Measurements from ENCODE around the gene LUZP4. TPM values are rescaled to one million over a fixed set of nuclear protein-coding genes. Genes with fewer than 3 reads are reported as not detected.
"Not testable (repeated sequence)": the region's sequence is repeated elsewhere in the genome, so short reads cannot be mapped to it uniquely, and the experiment has no call there.

Gene LUZP4
- total and polyA plus RNA-seq, 9 donors = not detected

- no peaks in the 10 kb centered on the region for H3K36me3 ChIP-seq
These were observed 50.0 kb downstream of the LUZP4 start for GRCh38 chrX:115339441-115340025.

DNA sequence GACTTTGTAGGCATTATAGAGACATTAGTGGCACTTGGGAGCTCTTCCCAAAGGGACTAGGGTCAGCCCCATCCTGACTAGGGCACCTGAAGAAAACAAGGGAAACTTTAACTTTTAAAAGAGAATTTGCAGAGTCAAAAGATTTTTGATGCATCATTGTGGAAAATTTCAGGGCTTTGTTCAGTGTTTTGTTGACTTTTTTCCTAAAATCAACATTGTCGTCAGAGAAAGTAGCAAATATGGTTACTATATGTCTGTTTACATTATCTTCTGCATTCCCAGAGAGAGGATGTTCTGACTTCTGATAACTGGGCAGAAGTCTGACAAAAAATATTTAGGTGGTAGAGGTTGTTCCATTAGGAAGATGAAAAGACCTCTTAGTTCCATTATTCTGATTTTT lies 51.9 kb downstream of the LUZP4 start:
- Histone ChIP-seq H3K4me3 (no peak overlapping the region), H3K9me3 (no peaks in the 10 kb centered on the region), H3K36me3 (no peaks in the 10 kb centered on the region), H3K27me3 (no peaks in the 10 kb centered on the region), H3K4me1 (ENCODE audit: insufficient read depth) (peaks cover 5% of the 10 kb centered on the region), H3K27ac (no peak overlapping the region)
- no peak for DNase-seq
- no peak for TF ChIP-seq EP300 (IDR thresholded peaks at IDR 0.05)
- no peak for TF ChIP-seq CTCF (IDR thresholded peaks at IDR 0.05)
- TF ChIP-seq POLR2A (IDR thresholded peaks at IDR 0.05) = no peak
- intact Hi-C loops (cut with DNase I) = loop anchor here in 1 of 4 donors (10.0 kb wide), 1 partner anchor 223 kb away; the partner anchor contains the start of gene PLS3
- 41 to 68% (median 58%) methylated on average over 1 of the region's 1 CpG for WGBS, 3 donors

More at GRCh38 chrX:115339441-115340025, 50.0 kb downstream of the LUZP4 start:
- 44 to 48% (median 45%) methylated on average over 3 of the region's 3 CpGs for WGBS, 3 donors
- H3K27me3 ChIP-seq = no peaks in the 10 kb centered on the region
- no peak overlapping the region for H3K4me3 ChIP-seq
- no peak for TF ChIP-seq POLR2A (IDR thresholded peaks at IDR 0.05)
- TF ChIP-seq EP300 (IDR thresholded peaks at IDR 0.05) = no peak
- no peak for TF ChIP-seq CTCF (IDR thresholded peaks at IDR 0.05)
- no peak for DNase-seq
- H3K4me1 ChIP-seq (ENCODE audit: insufficient read depth) = peaks cover under 1% of the 10 kb centered on the region
- intact Hi-C loops (cut with DNase I) = loop anchor here in 2 of 4 donors (10.0 kb wide), 2 partner anchors 225 to 305 kb away; partner anchors contain the start of gene PLS3 (in 1 of the 2)
- no peaks in the 10 kb centered on the region for H3K9me3 ChIP-seq
- H3K27ac ChIP-seq = no peak overlapping the region

- DNase-seq = peak; percentile 85 to 94 (median 90)
- H3K9me3 ChIP-seq = no peaks in the 10 kb centered on the region
- no peak overlapping the region for H3K4me3 ChIP-seq
- 14 to 21% (median 21%) methylated on average over 3 of the region's 3 CpGs for WGBS, 3 donors
- peak overlapping the region; percentile 41 to 65 for H3K27ac ChIP-seq
- TF ChIP-seq POLR2A (IDR thresholded peaks at IDR 0.05) (no peak), EP300 (IDR thresholded peaks at IDR 0.05) (peak; percentile 57)
- H3K27me3 ChIP-seq = no peaks in the 10 kb centered on the region
- H3K4me1 ChIP-seq (ENCODE audit: insufficient read depth) = peaks cover 5% of the 10 kb centered on the region
- intact Hi-C loops (cut with DNase I) = loop anchor here in 1 of 4 donors (10.0 kb wide), 1 partner anchor 220 kb away; the partner anchor contains the start of gene PLS3
- H3K36me3 ChIP-seq = no peaks in the 10 kb centered on the region
These were observed 55.5 kb downstream of the LUZP4 start for GRCh38 chrX:115344885-115345614.

DNA sequence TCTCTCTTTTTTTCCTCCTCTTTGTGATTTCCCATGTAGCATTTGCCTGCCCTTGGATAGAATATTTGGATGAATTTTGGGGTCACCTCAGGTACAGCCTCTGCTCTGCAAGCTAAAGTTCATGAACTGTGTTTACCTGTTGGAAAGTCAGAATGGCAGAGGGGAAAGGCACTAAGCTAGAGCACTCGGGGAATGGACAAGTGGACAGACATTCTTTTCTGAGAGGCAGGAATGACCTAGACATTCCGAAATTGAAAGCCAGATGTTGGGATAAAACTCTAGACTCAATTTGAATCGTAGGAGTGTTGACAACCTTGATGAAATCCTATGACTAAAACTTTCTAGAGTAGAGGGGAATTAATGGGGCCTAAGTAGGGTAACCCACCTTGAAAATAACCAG lies 56.1 kb downstream of the LUZP4 start:
- H3K4me1 ChIP-seq (ENCODE audit: insufficient read depth) = peaks cover 5% of the 10 kb centered on the region
- H3K4me3 ChIP-seq = no peak overlapping the region
- H3K27ac ChIP-seq = peak overlapping the region in 1 of 2 donors; percentile 20
- no peaks in the 10 kb centered on the region for H3K36me3 ChIP-seq
- no peaks in the 10 kb centered on the region for H3K9me3 ChIP-seq
- intact Hi-C loops (cut with DNase I) = loop anchor here in 1 of 4 donors (10.0 kb wide), 1 partner anchor 219 kb away; the partner anchor contains the start of gene PLS3
- DNase-seq = no peak
- 29 to 32% (median 32%) methylated on average over 3 of the region's 3 CpGs for WGBS, 3 donors
- no peak for TF ChIP-seq CTCF (IDR thresholded peaks at IDR 0.05)
- TF ChIP-seq POLR2A (IDR thresholded peaks at IDR 0.05) = no peak
- no peaks in the 10 kb centered on the region for H3K27me3 ChIP-seq

DNA sequence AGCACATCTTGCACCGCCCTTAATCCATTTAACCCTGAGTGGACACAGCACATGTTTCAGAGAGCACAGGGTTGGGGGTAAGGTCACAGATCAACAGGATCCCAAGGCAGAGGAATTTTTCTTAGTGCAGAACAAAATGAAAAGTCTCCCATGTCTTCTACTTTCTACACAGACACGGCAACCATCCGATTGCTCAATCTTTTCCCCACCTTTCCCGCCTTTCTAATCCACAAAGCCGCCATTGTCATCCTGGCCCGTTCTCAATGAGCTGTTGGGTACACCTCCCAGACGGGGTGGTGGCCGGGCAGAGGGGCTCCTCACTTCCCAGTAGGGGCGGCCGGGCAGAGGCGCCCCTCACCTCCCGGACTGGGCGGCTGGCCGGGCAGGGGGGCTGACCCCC lies 57.2 kb downstream of the LUZP4 start:
- not testable (repeated sequence) for H3K4me3 ChIP-seq; H3K27me3 ChIP-seq; H3K9me3 ChIP-seq; H3K27ac ChIP-seq; H3K36me3 ChIP-seq; H3K4me1 ChIP-seq (ENCODE audit: insufficient read depth); DNase-seq
- 96 to 98% methylated on average over 5 to 7 of the region's 14 CpGs; no CpG with 5 or more reads in 1 of the 3 donors for WGBS, 3 donors
- intact Hi-C loops (cut with DNase I) = loop anchor here in 1 of 4 donors (10.0 kb wide), 1 partner anchor 218 kb away; the partner anchor contains the start of gene PLS3

All from ovary (tissue), 9 donors.